SK-N-SH treated with all-trans-retinoic acid at 6 μM for 48 hours (cell line): ENCODE results near the gene NR1D2.

ENCODE experiments used
- ATAC-seq: fragments of 200-7000 bp; cut with Tn5 transposase; 3 replicates; pipeline ENCODE4 v1.9.1; 2020; ENCODE audit warnings: mild to moderate bottlenecking, moderate library complexity
- ARNTL ChIP-seq: fragments of 450-650 bp; formaldehyde crosslinking; IDR thresholded peaks from 2 replicates; pipeline ENCODE4 v1.5.0; 2020; ENCODE audit warnings: low read depth, mild to moderate bottlenecking, moderate library complexity, borderline replicate concordance
- BACH2 ChIP-seq: fragments of 250-450 bp; sonication (Bioruptor Pico); IDR thresholded peaks from 2 replicates; pipeline ENCODE4 v1.9.0; 2021; ENCODE audit warnings: mild to moderate bottlenecking, borderline replicate concordance
- CSDC2 ChIP-seq: fragments of 250-450 bp; sonication (Bioruptor Pico); IDR thresholded peaks from 2 replicates; pipeline ENCODE4 v1.5.0; 2020; ENCODE audit warnings: mild to moderate bottlenecking, moderate library complexity
- CSRNP3 ChIP-seq: fragments of 250-450 bp; sonication (Bioruptor Pico); IDR thresholded peaks from 2 replicates; pipeline ENCODE4 v1.5.1; 2021; ENCODE audit warnings: mild to moderate bottlenecking, moderate library complexity
- ESRRG ChIP-seq: fragments of 250-450 bp; sonication (Bioruptor Pico); IDR thresholded peaks from 2 replicates; pipeline ENCODE4 v1.6.1; 2021; ENCODE audit warnings: mild to moderate bottlenecking
- GLIS3 ChIP-seq: fragments of 250-450 bp; sonication (Bioruptor Pico); IDR thresholded peaks from 2 replicates; pipeline ENCODE4 v1.5.0; 2020; ENCODE audit warnings: mild to moderate bottlenecking, moderate library complexity
- ISL1 ChIP-seq: fragments of 250-450 bp; sonication (Bioruptor Pico); IDR thresholded peaks from 2 replicates; pipeline ENCODE4 v2.1.2; 2022; ENCODE audit warnings: mild to moderate bottlenecking, moderate library complexity
- OSR1 ChIP-seq: fragments of 250-450 bp; sonication (Bioruptor Pico); IDR thresholded peaks from 2 replicates; pipeline ENCODE4 v1.8.0; 2022; ENCODE audit warnings: moderate library complexity, mild to moderate bottlenecking, inconsistent platforms
- POU6F1 ChIP-seq: fragments of 250-450 bp; sonication (Bioruptor Pico); IDR thresholded peaks from 2 replicates; pipeline ENCODE4 v1.8.0; 2021; ENCODE audit warnings: low read depth, mild to moderate bottlenecking, moderate library complexity, borderline replicate concordance
- PPARA ChIP-seq: fragments of 250-450 bp; sonication (Bioruptor Pico); IDR thresholded peaks from 2 replicates; pipeline ENCODE4 v1.5.0; 2020; ENCODE audit warnings: mild to moderate bottlenecking, borderline replicate concordance
- RARB ChIP-seq: fragments of 250-450 bp; sonication (Bioruptor Pico); IDR thresholded peaks from 2 replicates; pipeline ENCODE4 v1.8.0; 2021; ENCODE audit warnings: mild to moderate bottlenecking, moderate library complexity
- TCF4 ChIP-seq: fragments of 250-450 bp; sonication (Bioruptor Pico); IDR thresholded peaks from 2 replicates; pipeline ENCODE4 v1.8.0; 2021; ENCODE audit warnings: mild to moderate bottlenecking, moderate library complexity, borderline replicate concordance
- TOX ChIP-seq: fragments of 250-450 bp; sonication (Bioruptor Pico); IDR thresholded peaks from 2 replicates; pipeline ENCODE4 v1.8.0; 2021; ENCODE audit warnings: mild to moderate bottlenecking, moderate library complexity, borderline replicate concordance
- TSHZ2 ChIP-seq: fragments of 250-450 bp; sonication (Bioruptor Pico); IDR thresholded peaks from 2 replicates; pipeline ENCODE4 v1.5.0; 2020; ENCODE audit warnings: mild to moderate bottlenecking, moderate library complexity
- ZC3H10 ChIP-seq: fragments of 250-450 bp; sonication (Bioruptor Pico); IDR thresholded peaks from 2 replicates; pipeline ENCODE4 v1.5.1; 2021; ENCODE audit warnings: mild to moderate bottlenecking, moderate library complexity
- ZFP3 ChIP-seq: fragments of 250-450 bp; sonication (Bioruptor Pico); IDR thresholded peaks from 2 replicates; pipeline ENCODE4 v1.5.0; 2020; ENCODE audit warnings: mild to moderate bottlenecking, moderate library complexity
- ZFP30 ChIP-seq: fragments of 450-650 bp; formaldehyde crosslinking; IDR thresholded peaks from 2 replicates; pipeline ENCODE4 v1.5.0; 2022; ENCODE audit warnings: mild to moderate bottlenecking, moderate library complexity
- ZNF70 ChIP-seq: fragments of 450-650 bp; formaldehyde crosslinking; IDR thresholded peaks from 2 replicates; pipeline ENCODE4 v1.5.0; 2020; ENCODE audit warnings: mild to moderate bottlenecking, moderate library complexity
- ZNF8 ChIP-seq: fragments of 450-650 bp; formaldehyde crosslinking; IDR thresholded peaks from 2 replicates; pipeline ENCODE4 v1.5.0; 2020; ENCODE audit warnings: mild to moderate bottlenecking, moderate library complexity

The NR1D2 gene

GRCh38 chr3:23981955-23982354 lies 36.9 kb downstream of the NR1D2 start:
- peak; percentile 25 for ATAC-seq
- TF ChIP-seq RARB = no peak
- no peak for TF ChIP-seq BACH2 (CRISPR knock-in tag)
- TF ChIP-seq ISL1 (CRISPR knock-in tag) = no peak

GRCh38 chr3:23984934-23985333 lies 39.8 kb downstream of the NR1D2 start:
- ATAC-seq = no peak

GRCh38 chr3:23985747-23986544 lies 40.9 kb downstream of the NR1D2 start:
- ATAC-seq = no peak
- TF ChIP-seq GLIS3 (CRISPR knock-in tag) (no peak), ZFP3 (no peak), POU6F1 (no peak), TCF4 (CRISPR knock-in tag) (no peak), RARB (no peak), ZNF70 (CRISPR knock-in tag) (no peak), TOX (no peak), PPARA (CRISPR knock-in tag) (no peak), ZFP30 (CRISPR knock-in tag) (no peak), ZC3H10 (CRISPR knock-in tag) (no peak), ARNTL (CRISPR knock-in tag) (no peak), CSRNP3 (CRISPR knock-in tag) (no peak), ISL1 (CRISPR knock-in tag) (no peak), BACH2 (CRISPR knock-in tag) (no peak), ZNF8 (no peak)
- TF ChIP-seq, all 23 proteins: peak for 0

More at GRCh38 chr3:23984934-23985333, 39.8 kb downstream of the NR1D2 start:
- TF ChIP-seq ESRRG (CRISPR knock-in tag) (no peak), ZC3H10 (CRISPR knock-in tag) (no peak)

- ATAC-seq = no peak
- TF ChIP-seq ZFP3 (no peak), CSRNP3 (CRISPR knock-in tag) (no peak), CSDC2 (CRISPR knock-in tag) (no peak), OSR1 (CRISPR knock-in tag) (no peak)
Observed at GRCh38 chr3:23987356-23987755, 42.3 kb downstream of the NR1D2 start.

- ATAC-seq = no peak
- 0 out of 2 replicates have a peak, but pooled peaks have one; percentile 23 for TF ChIP-seq ZNF70 (CRISPR knock-in tag)
- no peak for TF ChIP-seq TSHZ2
Observed at GRCh38 chr3:23991306-23991682, 46.2 kb downstream of the NR1D2 start.
